G401.6 (cell line): ENCODE data around the gene SLC37A1.

Experiments used
- FAIRE-seq: peaks from 2 replicates; lab custom pipeline; 2012; peaks lifted over from hg19 to GRCh38; lab: Jason Lieb, UNC

Gene SLC37A1

DNA sequence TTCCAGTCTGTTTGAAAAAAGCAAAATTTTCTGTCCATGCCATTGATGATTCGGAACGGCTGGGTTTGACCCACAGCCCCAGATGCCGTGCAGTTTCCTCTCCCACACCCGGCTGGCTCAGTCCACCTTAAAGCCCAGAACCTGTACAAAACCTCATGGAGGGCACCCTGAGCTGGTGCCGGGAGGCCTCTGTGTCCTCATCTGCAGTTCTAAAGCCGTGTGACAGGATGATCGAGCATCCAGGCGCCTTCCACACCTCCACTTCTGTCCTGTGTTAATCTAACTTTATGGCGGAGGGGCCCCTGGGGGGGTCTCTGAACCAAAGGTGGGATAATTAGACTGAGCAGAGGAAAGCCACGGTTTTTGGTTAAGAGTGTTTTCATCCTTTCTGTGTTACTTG lies 49.6 kb downstream of the SLC37A1 start:
- no peak for FAIRE-seq

DNA sequence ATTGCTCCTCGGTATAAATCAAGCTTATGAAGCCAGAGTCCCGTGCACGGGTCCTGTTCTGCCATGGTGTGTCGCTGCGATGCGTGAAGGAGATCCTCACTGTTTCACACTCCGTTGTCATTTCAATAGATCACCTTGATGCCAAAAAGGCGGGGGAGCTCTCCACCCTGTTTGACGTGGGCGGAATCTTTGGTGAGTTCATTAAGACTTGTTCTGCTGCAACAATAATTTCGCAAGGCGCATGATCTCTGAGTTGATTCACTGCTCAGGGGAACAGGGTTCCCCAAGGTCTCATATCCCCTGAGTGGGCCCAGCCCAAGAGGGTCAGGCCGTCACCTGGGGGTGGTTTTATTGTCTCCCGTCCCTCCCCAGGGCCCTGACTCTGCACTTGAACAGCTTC lies 50.0 kb downstream of the SLC37A1 start:
- FAIRE-seq = no peak

DNA sequence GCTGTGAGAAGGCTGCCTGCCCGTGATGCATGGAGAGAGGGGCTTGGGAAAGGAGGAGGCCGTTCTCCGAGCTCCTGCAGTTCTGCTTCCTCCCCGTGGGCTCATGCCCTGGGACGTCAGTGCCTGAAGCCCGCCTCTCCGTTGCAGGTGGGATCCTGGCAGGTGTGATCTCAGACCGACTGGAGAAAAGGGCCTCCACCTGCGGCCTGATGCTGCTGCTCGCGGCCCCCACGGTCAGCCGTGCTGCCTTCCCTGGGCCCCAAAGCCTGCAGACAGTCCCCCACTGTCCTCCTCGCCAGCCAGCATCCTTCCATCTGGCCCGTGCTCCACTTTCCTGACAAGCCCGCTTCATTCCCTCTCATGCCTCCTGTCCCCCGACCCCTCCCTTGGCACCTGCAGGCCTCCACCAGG lies 50.9 kb downstream of the SLC37A1 start:
- FAIRE-seq = no peak

DNA sequence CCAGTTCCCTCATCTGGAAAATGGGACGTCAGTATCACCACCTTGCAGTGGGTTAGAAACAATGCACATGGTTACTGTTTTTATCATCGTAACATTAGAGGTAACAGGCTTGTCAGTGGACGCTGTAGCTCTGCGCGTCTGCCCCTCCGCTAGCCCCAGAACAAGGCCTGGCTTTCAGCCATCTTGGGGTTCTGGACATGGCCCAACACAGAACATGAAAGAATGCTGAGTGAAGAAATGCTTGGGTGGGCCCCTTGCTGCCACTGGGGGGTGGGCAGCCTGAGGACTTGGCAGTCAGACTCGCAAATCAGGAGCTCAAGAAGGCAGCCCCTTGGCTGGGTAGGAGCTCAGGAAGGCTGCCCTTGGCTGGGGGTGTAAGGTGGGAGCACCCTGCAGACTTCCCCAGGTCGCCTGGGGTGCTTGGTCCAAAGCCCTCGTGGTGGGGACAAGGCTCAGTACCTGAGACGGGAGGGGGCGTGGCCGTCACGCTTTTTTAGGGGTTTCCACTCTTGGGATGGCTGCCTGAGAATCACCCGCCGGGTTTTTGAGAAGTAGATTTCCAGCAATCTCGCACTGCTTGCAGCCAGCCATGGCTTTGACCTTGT lies 51.7 kb downstream of the SLC37A1 start:
- no peak for FAIRE-seq

DNA sequence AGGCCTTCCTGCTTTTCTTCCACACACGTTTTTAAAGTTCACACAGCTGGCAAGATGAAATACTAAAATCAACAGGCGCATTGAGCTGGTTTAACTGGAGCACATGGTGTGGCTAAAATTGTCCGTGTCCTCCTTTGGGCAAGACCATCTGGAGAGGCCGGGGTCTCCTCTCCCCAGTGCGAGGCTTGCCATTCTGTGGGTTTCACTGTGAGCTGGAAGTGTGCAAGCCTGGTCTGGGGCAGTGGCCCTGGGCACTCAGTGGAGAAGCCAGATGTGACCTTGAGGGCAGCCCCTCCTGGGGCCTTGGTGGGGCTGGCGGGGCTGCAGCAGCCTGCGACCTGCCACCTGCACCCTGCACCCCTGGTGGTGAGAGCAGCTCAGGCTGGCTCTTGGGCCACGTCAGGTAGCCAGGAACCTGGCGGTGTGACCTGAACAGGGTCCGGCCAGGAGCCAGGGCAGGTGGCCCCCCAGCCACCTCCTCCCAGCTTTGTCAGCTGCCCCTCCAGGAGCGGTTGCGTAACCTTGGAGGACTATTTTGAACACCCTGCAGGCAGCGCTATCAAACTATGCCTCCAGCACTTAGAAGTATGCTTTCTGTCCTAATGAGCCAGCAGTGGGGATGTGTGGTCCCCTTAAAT lies 52.4 kb downstream of the SLC37A1 start:
- FAIRE-seq = no peak

DNA sequence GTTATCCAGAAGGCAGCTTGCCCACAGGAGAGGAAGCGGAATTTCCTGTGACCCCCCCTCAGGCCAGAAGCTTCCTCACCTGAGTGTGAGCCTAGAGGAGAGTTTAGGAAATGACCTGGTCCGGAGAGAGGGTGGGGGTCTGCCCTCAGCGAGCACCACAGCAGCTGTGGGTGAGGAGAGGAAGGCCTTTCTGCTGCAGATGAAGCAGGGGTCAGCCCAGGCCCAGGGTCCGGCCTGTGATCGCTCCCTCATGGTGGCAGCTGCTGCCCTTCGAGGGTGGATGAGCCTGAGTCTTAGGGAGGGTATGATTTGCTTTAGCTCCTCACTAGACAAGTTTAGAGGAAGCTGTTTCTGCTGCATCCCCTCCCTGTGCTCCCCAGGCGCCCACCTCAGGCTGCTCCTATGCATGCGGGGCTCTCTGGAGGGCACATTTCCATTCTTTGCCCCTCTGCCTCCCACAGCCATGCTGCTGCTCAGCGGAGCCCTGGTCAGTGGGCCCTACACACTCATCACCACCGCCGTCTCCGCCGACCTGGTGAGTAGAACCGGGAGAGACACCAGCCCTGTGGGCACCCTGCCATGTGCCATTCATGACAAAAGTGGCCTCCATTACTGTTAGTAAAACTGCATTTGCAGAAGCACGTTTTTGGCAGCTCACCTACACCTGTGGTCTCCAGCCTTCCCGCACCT lies 53.0 kb downstream of the SLC37A1 start:
- FAIRE-seq = no peak

DNA sequence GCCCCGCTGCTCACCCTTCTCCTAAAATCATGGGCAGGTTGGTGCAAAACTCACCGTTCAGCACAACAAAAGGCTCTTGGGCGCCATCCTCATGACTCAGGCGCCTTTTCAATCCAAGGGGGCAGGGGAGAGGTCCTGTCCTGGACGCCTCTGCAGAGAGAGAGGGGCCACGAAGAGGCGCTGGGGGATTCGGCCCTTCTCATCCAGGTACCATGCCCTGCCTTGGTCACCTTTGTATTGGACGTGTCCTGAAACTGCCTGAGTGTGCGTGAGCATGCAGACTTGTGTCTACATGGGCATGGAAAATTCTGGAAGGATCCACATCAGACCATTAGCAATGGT lies 53.5 kb downstream of the SLC37A1 start:
- no peak for FAIRE-seq

DNA sequence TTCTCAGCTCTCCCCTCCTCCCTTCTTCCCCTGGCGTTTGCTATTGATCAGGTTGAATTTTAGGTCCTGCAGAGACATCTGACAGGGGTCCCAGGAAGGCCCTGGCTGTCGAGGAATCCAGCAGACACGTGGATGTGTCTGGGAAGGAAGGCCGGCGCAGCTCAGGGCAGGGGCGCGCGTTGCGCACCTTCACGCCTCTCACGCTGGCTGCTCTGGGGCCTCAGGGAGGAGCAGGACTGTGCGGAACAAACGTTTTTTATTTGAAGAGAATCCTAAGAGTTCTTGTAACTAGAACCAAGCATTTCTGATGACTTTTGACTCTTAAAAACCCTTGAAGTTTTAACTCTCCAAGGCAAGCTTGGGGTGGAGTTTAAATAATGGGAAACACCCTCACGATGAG lies 54.2 kb downstream of the SLC37A1 start:
- FAIRE-seq = no peak

DNA sequence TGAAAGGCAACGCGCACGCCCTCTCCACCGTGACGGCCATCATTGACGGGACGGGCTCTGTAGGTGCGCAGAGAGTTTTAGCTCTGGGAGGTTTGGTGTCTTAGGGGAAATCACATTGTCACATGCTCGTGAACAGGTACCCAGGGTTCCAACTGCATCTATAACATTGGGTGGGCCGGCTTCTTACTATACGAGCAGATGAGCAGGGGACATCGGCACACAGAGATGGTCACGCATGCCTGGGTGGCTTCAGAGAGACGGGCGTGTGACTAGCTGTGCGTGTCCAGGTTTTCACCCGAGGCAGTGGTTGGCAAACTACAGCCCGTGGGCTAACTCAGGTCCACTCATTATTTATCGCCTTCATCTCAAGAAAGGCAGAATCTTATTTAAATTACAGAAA lies 54.7 kb downstream of the SLC37A1 start:
- no peak for FAIRE-seq

DNA sequence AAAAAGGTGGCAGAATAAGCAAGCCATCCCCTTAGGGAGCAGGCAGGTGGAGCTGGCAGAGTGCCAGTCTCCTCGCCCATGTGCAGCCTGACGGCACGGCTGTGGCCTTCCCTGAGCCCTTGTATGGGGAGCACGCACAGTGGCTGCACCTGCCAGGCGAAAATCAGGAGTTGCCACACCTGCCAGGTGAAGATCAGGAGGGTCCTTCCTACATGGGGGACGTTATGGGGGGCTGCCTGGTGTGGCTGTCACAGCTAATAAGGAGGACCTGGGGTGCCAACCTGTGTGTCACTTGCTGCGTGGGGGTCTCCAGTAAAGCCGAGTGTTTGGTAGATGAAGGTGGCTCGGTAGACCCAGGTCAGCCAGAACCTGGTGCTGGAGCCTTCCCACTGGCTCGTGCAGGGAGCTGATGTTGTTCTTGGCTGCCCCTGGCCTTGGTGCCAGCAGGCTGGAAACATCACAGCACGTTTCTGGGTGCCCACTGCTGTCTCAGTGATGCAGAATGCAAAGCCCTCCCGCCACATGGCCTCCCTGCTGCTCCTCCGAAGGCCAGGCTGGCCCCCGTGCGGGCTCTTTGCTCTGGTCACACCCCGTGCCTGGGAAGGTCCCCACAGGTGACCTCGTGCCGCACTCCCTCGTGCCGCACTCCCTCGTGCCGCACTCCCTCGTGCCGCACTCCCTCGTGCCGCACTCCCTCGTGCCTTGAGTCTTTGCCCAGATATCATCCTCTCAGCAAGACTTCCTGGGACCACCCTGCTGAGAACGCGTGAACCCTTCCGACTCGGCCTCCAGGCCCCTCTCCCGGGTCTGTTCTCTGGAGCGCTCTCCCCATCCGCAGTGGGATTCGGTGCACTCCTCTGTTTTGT lies 55.4 kb downstream of the SLC37A1 start:
- no peak for FAIRE-seq

DNA sequence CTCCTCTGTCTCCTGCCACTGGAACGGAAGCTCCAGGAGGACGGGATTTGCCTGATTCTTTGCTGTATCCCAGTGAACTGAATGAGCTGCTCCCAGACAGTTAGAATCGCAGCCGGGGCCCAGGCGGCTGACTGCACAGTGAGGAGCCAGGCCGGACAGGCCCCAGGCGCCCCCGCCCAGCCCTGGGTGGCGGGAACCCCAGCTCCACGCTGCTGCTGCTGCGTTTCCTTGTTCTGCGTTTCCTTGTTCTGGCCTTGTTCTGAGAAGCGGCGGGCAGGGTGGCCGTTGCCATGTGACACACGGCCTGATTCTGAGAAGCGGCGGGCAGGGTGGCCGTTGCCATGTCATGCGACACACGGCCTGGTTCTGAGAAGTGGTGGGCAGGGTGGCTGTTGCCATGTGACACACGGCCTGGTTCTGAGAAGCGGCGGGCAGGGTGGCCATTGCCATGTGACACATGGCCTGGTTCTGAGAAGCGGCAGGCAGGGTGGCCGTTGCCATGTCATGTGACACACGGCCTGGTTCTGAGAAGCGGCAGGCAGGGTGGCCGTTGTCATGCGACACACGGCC lies 56.2 kb downstream of the SLC37A1 start:
- no peak for FAIRE-seq

DNA sequence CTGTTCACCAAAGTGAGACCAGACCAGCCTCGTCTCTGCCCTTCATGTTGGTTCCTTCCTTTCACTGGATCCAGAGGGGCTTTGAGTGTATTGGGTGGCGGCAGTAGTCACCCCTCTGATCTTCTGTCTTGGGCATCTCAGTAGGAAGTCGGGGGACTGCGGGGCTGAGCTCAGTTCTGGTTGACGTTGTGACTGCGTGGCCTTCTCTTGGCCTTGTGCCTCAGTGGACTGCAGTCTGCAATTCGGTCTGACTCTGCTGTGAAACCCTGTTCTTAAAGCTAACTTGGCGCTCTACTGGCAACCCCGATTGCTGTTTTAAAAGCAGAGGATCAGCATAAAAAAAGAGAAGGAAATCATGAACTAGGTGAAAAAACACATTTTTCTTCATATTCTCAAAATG lies 56.7 kb downstream of the SLC37A1 start:
- FAIRE-seq = no peak

DNA sequence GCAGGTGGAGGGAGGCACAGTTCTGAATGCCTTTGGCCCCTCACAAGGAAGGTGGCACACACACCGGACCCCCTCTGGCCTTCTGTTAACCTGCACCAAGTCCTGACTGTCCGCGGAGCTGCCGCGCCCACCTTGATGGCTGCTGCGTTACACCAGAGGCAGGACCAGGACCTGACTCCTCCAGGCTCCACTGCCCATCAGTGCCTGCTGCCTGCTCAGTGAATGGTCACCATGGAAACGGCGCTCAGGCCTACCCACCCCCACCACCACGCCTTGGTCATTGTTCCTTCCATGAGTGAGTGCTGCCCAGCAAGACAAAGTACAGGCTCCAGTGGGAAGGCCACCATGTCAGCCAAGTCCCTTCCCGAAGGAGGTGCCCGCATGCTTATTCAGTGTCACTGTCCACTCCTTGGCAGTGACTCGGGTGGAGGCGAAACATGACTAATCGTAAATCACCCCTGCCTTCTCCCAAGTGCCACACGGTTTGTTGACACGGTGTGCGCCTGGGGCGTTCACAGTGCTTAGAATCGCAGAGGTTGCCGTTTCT lies 57.3 kb downstream of the SLC37A1 start:
- FAIRE-seq = no peak

DNA sequence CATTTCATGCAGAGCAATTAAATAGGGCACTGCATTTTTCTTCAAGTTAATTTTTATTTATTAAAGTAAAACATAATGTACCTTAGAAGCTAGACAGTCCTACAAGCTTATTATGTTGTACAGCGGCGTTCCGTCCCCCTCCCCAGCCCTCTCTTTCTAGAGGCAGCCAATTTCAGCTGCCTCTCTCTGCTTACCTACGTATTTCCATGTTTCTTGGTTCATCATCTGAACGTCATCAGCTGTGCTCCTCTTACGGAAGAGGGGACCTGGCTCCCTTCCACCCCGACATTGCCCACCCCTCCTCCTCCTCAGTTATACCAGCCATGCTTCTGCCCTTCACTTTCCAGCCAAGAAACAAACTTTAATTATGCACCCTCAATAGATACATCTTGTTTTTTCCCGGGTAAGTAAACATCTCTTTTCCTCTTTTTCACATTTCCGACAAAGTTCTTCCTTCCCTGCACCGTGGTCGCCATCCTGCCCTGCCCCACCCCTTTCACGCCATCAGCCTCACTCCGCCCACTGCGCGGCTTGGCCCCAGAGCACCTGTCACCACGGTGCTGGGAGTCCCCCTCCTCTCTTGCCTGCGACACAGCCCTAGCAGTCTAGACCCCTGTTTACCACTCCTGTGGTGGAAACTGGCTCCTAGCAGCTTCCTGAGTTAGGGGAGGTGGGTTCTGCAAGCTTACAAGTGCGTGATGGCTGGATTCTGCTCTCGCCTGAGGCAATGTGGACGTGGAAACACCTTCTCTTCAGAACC lies 57.9 kb downstream of the SLC37A1 start:
- FAIRE-seq = no peak

DNA sequence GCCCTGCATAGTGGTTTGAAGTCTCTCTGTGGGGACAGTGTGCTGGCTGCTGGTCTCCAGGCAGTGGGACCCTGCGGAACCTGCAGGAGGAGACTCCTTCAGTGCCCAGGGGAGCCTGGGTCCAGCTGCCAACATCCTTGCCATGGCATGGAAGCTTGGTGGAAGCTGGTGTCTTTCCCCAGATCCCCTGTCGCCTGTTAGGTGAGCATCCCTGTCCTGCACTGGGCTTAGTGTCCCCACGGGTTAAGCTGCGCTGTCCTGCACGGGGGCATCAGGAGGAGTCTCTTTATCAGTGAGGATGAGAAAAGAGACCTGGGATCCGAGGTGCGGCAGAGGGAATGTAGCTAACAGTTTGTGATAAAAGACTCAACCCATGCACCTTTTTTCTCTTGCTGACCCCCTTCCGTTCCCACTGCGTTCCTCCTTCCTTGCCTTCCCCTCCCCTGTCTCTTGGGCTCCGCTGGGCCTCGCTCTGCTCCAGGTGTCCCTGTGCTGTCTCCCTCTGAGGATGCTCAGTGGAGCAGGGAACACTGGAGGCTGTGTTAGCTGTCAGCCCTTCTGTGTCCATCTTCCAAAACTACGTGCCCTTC lies 59.3 kb downstream of the SLC37A1 start:
- no peak for FAIRE-seq

DNA sequence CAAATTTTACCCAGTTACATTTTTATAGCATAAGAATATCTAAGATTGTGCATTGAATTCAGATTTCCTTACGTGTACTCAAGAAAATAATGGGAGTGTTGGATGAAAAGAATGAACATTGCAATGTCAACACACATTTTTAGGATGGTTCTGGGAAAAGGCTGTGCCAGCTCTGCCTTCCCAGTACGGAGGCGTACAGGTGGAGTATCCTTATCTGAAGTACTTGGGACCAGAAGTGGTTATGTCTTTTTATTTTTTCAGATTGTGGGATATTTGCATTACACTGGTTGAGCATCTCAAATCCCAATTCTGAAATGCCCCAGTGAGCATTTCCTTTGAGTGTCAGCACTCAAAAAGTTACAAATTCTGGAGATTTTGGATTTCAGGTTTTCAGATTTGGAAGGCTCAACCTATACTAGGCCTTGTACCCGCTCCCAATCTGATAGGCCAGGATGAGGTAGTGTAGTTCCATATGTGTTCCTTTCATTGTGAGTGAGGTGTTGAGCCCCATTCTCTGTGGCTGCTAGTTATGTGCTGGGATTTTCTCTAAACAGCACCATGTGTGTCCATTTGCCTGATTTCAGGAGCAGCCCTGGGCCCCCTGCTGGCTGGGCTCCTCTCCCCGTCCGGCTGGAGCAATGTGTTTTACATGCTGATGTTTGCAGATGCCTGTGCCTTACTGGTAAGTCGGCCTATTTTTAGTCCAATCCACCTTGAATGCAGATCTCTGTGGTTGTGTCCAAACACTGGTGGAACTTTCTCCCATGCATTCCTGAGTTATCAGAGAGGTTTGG lies 60.8 kb downstream of the SLC37A1 start:
- no peak for FAIRE-seq

DNA sequence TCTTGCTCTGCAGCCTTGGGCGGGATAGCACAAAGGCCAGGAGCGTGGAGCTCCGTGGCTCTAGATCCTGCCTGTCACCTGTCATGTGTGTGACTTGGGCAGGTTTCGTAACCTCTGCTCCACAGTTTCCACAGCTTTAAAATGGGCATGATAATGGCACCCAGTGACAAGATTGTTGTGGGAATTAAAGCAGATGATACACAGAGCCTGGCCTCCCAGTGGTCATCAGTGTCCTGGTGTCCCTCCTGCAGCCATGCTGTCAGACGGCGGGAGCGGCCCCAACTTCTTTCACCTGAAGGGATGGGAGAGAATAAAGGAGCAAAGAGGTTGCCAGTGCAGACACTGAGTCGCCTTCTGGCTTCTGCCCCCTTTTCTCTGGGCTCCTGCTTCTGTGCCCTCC lies 61.5 kb downstream of the SLC37A1 start:
- FAIRE-seq = no peak

DNA sequence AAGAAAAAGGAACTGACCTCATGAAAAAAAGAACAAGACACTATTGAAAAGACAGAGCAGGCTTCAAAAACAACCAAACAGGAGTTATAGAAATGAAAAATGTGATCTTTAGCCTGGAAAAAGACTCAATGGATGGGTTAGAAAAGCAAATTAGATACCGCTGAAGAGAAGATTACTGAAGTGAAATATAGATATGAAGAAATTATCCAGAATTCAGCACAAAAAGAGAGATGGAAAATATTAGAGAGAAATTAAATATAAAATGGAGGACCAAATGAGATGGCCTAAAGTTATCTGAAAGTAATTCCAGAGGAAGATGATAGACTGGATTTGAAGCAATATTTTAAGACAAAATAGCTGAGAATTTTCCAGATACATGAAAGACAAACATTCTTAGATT lies 63.0 kb downstream of the SLC37A1 start:
- FAIRE-seq = no peak

DNA sequence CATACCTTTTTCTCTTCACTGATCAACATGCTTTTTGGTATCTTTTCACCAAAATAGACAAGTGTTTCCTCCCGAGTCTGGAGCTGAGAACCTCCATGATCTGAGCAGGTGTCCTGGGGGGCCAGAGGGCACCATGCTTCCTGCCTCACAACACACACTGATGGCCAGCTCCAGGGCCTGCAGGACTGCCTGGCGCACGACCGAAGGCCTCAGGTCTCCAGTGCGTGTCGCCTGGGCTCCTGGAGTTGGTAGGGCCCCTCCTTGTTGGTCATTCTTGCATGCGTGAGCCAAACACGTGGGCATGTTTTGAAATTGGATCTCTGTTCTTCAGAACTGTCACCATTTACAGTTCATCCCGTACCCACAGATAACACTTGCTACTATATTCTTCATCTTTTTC lies 64.4 kb downstream of the SLC37A1 start:
- no peak for FAIRE-seq

DNA sequence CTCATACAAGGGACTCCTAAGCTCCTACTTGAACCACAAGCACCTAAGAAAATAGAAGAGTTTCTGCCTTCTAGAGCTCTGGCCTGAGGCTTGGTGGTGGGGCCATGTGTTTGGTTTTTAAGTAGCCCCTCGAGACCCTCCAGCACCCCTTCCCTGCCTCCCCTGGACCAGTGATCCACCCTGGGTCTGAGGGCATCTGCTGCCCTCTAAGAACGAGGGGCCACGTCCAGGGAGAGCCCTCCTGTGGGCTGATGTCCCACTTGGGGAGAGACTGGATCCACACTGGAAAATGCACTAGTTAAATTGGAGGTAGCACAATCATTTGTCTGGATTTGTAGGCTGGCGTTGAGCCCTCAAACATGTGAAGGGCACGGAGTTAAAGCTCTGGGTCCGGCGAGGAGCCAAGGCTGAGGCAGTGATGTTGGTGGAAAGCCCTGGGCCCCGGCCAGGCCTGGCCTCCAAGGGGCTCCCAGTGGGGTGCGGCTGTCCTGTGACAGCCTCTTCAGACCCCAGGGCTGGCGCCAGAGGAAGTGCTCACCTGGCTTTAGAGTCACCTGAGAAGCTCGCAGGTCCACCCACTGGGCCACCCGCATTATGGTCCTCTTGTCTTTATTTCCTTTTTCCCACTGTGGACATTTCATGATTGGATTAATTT lies 65.2 kb downstream of the SLC37A1 start:
- no peak for FAIRE-seq
